ENCODE results near the gene GBE1. TPM values are rescaled to one million over a fixed set of nuclear protein-coding genes. Genes with fewer than 3 reads are reported as not detected.

Gene GBE1
- total and polyA plus RNA-seq, 2 experiments from 2014 or later = 27.2 to 71.2 TPM

GRCh38 chr3:81728766-81729544 is 32.5 kb downstream of the GBE1 start:
- H3K27ac ChIP-seq = no peak overlapping the region
- no peak for TF ChIP-seq CTCF (IDR thresholded peaks at IDR 0.05; ENCODE audit: low read depth, low read length)
- peak in 1 of 2 donors; percentile 64 for DNase-seq (ENCODE audit: low read depth in 1 of 2, low spot score in 1 of 2)
- peaks cover 2% of the 10 kb centered on the region for H3K4me1 ChIP-seq (ENCODE audit: low read depth)
- no peaks in the 10 kb centered on the region for H3K9me3 ChIP-seq (ENCODE audit: low read depth)
- no peaks in the 10 kb centered on the region for H3K36me3 ChIP-seq
- H3K4me3 ChIP-seq = no peak overlapping the region
- H3K27me3 ChIP-seq = no peaks in the 10 kb centered on the region

- Histone ChIP-seq H3K36me3 (no peaks in the 10 kb centered on the region), H3K27me3 (no peaks in the 10 kb centered on the region), H3K4me1 (ENCODE audit: low read depth) (peaks cover 9% of the 10 kb centered on the region), H3K4me3 (no peak overlapping the region), H3K27ac (no peak overlapping the region), H3K9me3 (ENCODE audit: low read depth) (no peaks in the 10 kb centered on the region)
- no peak for TF ChIP-seq CTCF (IDR thresholded peaks at IDR 0.05; ENCODE audit: low read depth, low read length)
- peak in 1 of 2 donors; percentile 37 for DNase-seq (ENCODE audit: low read depth in 1 of 2, low spot score in 1 of 2)
Observed at GRCh38 chr3:81726735-81727134, 34.7 kb downstream of the GBE1 start.

GRCh38 chr3:81726132-81726531 is 35.3 kb downstream of the GBE1 start:
- H3K9me3 ChIP-seq (ENCODE audit: low read depth) = no peaks in the 10 kb centered on the region
- peak in 1 of 2 donors; percentile 33 for DNase-seq (ENCODE audit: low read depth in 1 of 2, low spot score in 1 of 2)
- H3K36me3 ChIP-seq = no peaks in the 10 kb centered on the region
- no peaks in the 10 kb centered on the region for H3K27me3 ChIP-seq
- no peak overlapping the region for H3K4me3 ChIP-seq
- no peak for TF ChIP-seq CTCF (IDR thresholded peaks at IDR 0.05; ENCODE audit: low read depth, low read length)
- H3K4me1 ChIP-seq (ENCODE audit: low read depth) = peaks cover 9% of the 10 kb centered on the region
- H3K27ac ChIP-seq = no peak overlapping the region

GRCh38 chr3:81723732-81724313 is 37.6 kb downstream of the GBE1 start:
- Histone ChIP-seq H3K4me3 (no peak overlapping the region), H3K27me3 (no peaks in the 10 kb centered on the region), H3K4me1 (ENCODE audit: low read depth) (peaks cover 9% of the 10 kb centered on the region), H3K9me3 (ENCODE audit: low read depth) (no peaks in the 10 kb centered on the region), H3K27ac (peak overlapping the region; percentile 74), H3K36me3 (no peaks in the 10 kb centered on the region)
- TF ChIP-seq CTCF (IDR thresholded peaks at IDR 0.05; ENCODE audit: low read depth, low read length) = no peak
- peak in 1 of 2 donors; percentile 70 for DNase-seq (ENCODE audit: low read depth in 1 of 2, low spot score in 1 of 2)

GRCh38 chr3:81718311-81718710 is 43.1 kb downstream of the GBE1 start:
- no peaks in the 10 kb centered on the region for H3K9me3 ChIP-seq (ENCODE audit: low read depth)
- no peak overlapping the region for H3K27ac ChIP-seq
- no peaks in the 10 kb centered on the region for H3K27me3 ChIP-seq
- TF ChIP-seq CTCF (IDR thresholded peaks at IDR 0.05; ENCODE audit: low read depth, low read length) = no peak
- peaks cover 19% of the 10 kb centered on the region for H3K4me1 ChIP-seq (ENCODE audit: low read depth)
- H3K36me3 ChIP-seq = no peaks in the 10 kb centered on the region
- no peak for DNase-seq (ENCODE audit: low read depth in 1 of 2, low spot score in 1 of 2)
- H3K4me3 ChIP-seq = no peak overlapping the region

Measured in cardiac muscle cell (in vitro differentiated cells and primary cell).